HFF-Myc (cell line): ENCODE results near the gene YY1.
"Not testable (repeated sequence)": the region's sequence is repeated elsewhere in the genome, so short reads cannot be mapped to it uniquely, and the experiment has no call there.

Experiments used
- DNase-seq: peaks from one replicate; pipeline ENCODE4 v3.0.0-alpha.2; 2011; ENCODE audit warnings: low read depth; ENCODE audit errors: extremely low read depth
- H3K4me3 ChIP-seq: replicated peaks from 2 replicates; pipeline ENCODE4 v1.5.1; 2011; ENCODE audit warnings: low read depth, mild to moderate bottlenecking, control low read depth, low read length
- TF ChIP-seq, protein P1 (sequence below): IDR thresholded peaks from 2 replicates; pipeline ENCODE4 v1.5.1; 2012; ENCODE audit warnings: mild to moderate bottlenecking, low read depth, low read length, control low read depth; ENCODE audit errors: missing control alignments

The YY1 gene

DNA sequence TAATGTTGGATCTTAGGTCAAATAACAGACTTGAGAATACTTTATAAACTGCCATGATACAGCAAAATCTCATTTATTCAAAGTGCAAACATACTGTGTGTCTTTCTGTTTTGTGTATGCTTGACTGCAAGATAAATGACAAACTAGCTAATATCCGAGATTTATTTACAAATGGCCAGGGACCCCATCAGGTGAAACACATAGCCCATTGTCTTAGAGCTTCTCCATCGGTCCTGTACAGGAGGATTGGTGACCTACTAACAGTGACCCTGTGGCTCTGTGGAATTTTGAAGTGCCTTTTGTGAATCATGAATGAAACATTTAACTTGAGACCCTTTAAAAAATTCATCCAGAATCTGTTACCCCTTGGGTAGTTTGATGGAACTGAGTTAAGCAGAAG lies 40.2 kb downstream of the YY1 start:
- H3K4me3 ChIP-seq: no peak overlapping the region
- TF ChIP-seq, protein P1, sequence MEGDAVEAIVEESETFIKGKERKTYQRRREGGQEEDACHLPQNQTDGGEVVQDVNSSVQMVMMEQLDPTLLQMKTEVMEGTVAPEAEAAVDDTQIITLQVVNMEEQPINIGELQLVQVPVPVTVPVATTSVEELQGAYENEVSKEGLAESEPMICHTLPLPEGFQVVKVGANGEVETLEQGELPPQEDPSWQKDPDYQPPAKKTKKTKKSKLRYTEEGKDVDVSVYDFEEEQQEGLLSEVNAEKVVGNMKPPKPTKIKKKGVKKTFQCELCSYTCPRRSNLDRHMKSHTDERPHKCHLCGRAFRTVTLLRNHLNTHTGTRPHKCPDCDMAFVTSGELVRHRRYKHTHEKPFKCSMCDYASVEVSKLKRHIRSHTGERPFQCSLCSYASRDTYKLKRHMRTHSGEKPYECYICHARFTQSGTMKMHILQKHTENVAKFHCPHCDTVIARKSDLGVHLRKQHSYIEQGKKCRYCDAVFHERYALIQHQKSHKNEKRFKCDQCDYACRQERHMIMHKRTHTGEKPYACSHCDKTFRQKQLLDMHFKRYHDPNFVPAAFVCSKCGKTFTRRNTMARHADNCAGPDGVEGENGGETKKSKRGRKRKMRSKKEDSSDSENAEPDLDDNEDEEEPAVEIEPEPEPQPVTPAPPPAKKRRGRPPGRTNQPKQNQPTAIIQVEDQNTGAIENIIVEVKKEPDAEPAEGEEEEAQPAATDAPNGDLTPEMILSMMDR: no peak
- DNase-seq: no peak

DNA sequence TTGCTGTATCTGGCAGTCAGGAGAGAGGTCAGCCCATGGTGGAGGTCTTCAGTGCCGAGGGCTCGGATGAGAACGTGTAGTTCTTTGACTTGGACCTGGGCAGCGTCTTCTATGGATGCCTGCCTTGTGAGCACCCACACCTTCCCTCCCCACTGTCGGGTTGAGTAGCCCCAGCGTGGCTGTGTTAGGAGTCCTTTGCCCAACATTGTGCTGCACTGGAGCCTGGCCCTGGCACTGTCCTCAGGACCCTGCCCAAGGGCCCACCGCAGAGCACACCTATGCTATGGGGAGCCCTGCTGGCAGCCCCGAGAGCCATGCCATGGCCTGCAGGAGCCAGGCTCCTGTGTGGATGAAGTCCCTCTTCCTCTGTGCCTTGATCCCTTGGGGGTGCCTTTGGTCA lies 40.6 kb downstream of the YY1 start:
- TF ChIP-seq, protein P1: no peak
- DNase-seq: no peak
- no peak overlapping the region for H3K4me3 ChIP-seq

DNA sequence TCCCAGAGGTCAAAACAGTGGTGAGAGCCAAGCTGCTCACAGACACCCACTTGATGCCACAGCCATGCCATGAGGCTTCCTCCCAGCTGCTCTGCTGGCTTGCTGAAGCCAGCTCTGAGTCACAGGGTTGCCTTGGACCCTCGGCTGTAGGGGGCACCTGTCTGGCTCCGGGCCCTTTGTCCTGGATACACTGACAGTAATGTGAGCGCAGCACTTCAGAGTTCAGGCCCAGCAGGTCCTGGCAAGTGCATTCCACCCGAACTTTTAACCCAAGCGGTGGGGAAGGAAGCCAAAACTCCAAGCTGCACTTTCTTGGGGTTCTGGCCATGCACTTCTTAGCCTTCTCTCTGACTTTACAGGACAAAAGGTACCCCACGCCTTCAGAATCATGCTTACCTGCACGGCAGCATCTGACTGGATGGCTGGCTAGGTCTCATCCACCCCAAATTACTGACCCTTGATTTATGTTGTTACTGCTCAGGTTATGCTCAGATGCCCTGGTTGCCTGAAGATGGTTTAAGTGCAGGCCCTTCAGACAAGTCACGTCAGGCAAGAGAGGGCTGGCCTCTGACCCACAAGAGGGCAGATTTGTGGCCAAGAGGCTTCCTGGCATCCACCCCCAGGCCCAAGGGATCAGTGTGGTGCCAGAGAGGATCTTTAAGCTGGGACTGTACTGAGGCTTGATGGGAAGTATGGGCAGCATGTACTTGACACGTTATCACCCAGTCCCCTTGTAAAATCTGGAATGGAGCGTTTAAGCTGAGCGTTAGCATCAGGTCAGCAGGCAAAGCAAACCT lies 42.5 kb downstream of the YY1 start:
- no peak for DNase-seq
- H3K4me3 ChIP-seq: no peak overlapping the region
- TF ChIP-seq, protein P1: no peak

DNA sequence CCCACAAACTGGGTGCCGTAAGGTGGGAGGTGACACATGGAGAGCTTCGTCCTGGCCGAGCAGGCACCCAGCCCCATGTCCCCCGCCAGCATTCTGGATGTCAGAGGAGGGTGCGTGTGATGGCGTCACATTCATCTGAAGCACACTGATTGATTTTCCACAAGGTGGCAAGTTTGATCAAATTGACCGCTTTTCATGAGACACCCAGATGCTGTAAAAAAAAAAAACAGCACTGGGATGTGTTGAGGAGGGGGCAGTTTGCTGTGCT lies 43.1 kb downstream of the YY1 start:
- H3K4me3 ChIP-seq: no peak overlapping the region
- TF ChIP-seq, protein P1: no peak
- no peak for DNase-seq

DNA sequence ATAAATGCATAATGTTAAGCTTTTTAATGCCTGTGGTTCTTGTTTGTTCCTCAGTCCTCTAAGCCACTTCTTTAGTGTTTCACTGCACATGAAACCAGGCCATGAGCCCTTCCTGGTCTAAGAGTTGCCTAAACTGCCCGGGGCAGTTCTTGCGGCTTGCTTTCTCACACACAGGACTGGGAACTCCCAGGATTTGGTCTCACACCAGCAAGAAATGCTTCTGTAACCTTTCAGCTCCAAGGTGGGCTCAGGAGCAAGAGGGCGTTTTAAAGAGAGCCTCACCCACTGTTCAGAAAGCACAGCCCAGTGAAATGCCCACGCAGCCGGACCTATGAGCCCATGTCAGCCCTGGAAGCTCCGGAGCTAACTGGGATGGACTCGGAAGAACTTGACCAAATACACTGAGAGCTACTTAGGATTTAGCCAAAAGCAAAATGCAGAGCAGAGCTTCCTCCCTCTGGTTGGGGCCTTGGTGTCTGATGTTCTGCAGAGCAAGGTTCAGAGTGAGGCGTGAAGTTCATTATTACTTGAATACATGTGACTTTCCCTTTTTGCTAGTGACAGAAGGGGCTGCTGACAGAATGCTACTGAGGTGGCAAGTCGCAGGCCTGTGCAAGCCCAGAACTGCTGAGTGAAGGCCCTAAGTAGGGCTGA lies 43.9 kb downstream of the YY1 start:
- no peak overlapping the region for H3K4me3 ChIP-seq
- TF ChIP-seq, protein P1: no peak
- no peak for DNase-seq

DNA sequence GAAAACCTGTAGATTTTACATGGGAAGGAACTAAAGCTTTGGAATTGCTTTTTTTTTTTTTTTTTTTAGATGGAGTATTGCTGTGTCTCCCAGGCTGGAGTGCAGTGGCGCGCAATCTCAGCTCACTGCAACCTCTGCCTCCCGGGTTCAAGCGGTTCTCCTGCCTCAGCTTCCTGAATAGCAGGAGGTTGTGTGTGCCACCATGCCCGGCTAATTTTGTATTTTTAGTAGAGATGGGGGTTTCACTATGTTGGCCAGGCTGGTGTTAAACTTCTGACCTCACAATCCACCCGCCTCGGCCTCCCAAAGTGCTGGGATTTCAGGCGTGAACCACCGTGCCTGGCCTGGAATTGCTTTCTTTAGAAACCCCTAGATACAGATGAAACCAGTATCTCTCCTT lies 44.5 kb downstream of the YY1 start:
- DNase-seq, H3K4me3 ChIP-seq: not testable (repeated sequence)

DNA sequence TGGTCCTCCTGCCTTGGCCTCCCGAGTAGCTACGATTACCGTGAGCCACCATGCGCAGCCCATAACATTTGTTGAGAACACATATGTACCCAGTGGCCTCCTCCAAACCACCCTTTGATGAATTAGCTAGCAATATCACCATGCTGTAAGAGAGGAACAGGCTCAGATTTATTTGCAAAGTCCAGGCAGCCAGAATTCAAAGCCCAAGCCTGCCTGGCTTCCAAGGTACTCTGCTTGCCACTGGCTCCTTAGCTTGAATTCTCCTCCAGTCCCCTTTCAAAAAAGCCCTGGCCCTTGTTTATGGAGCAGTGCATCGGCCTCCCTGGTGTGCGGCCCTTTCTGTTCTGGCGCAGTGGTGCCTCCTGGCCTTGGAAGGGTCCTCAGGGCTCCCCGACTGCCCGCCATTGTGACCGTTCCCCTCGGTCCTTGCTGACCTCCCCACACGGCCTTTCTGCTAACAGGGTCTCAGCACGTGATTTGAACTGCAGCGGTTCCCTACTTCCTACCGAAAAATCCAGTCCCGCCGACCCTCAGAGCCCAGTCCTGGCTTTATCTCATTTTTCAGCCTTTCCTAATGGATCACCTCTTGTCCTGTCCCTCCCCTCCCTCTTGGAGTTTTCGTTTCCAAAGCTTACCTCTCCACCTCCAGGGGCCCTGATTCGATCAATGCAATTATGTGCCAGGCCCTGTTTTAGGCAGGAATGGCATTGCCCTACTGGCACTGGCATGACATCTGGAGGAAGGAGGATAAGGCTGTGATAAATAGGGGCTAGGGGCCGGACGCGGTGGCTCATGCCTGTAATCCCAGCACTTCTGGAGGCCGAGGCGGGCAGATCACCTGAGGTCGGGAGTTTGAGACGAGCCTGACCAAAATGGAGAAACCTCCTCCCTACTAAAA lies 45.3 kb downstream of the YY1 start:
- peak overlapping the region; percentile 56 for H3K4me3 ChIP-seq
- no peak for DNase-seq
- TF ChIP-seq, protein P1: no peak
